Neural cell (in vitro differentiated cells): ENCODE results near the gene ONECUT3. TPM values are rescaled to one million over a fixed set of nuclear protein-coding genes. Genes with fewer than 3 reads are reported as not detected.

Experiments used
- H2AFZ ChIP-seq: fragments of 200-600, 300-800 bp; sonication (generic), shearing (Covaris generic); 2 replicates; pipeline ENCODE4 v1.6.0; 2014; ENCODE audit warnings: low read depth, mild to moderate bottlenecking, antibody characterized with exemption, low read length, moderate library complexity
- H3F3A ChIP-seq: fragments of 200-600 bp; shearing (Covaris generic); 2 replicates; pipeline ENCODE4 v1.6.1; 2016; ENCODE audit warnings: mild to moderate bottlenecking, moderate library complexity, mixed read lengths, antibody characterized with exemption, low read length; ENCODE audit not compliant: insufficient read depth, poor library complexity, severe bottlenecking
- H3K27ac ChIP-seq: fragments of 200-600, 300-800 bp; sonication (generic), shearing (Covaris generic); 2 replicates; pipeline ENCODE4 v1.5.1; 2014; ENCODE audit warnings: mild to moderate bottlenecking, low read length, moderate library complexity
- H3K27me3 ChIP-seq: fragments of 300-800, 200-600 bp; sonication (generic), shearing (Covaris generic); 2 replicates; pipeline ENCODE4 v1.6.0; 2014; ENCODE audit warnings: mild to moderate bottlenecking, low read depth, low read length, moderate library complexity; ENCODE audit not compliant: insufficient read depth
- H3K36me3 ChIP-seq: fragments of 300-800, 200-600 bp; sonication (generic), shearing (Covaris generic); 2 replicates; pipeline ENCODE4 v1.5.1; 2014; ENCODE audit warnings: mild to moderate bottlenecking, antibody characterized with exemption, low read length, moderate library complexity; ENCODE audit not compliant: insufficient read depth
- H3K4me2 ChIP-seq: fragments of 300-800, 200-600 bp; sonication (generic), shearing (Covaris generic); 2 replicates; pipeline ENCODE4 v1.6.0; 2014; ENCODE audit warnings: mild to moderate bottlenecking, low read length
- H3K4me3 ChIP-seq: fragments of 300-800, 200-600 bp; sonication (generic), shearing (Covaris generic); 2 replicates; pipeline ENCODE4 v1.5.1; 2014; ENCODE audit warnings: mild to moderate bottlenecking, low read length, moderate library complexity
- H3K79me2 ChIP-seq: fragments of 200-600 bp; shearing (Covaris generic); replicated peaks from 2 replicates; pipeline ENCODE4 v1.6.0; 2014; ENCODE audit warnings: mild to moderate bottlenecking, low read length, moderate library complexity; ENCODE audit not compliant: insufficient read depth
- H3K9ac ChIP-seq: fragments of 300-800, 200-600 bp; sonication (generic), shearing (Covaris generic); 2 replicates; pipeline ENCODE4 v1.6.1; 2016; ENCODE audit warnings: mild to moderate bottlenecking, low read length, mixed read lengths
- H3K9me2 ChIP-seq: fragments of 200-600 bp; shearing (Covaris generic); 2 replicates; pipeline ENCODE4 v1.6.1; 2016; ENCODE audit warnings: mild to moderate bottlenecking, low read length, mixed read lengths; ENCODE audit not compliant: insufficient read depth
- H3K9me3 ChIP-seq: fragments of 200-600, 300-800 bp; sonication (generic), shearing (Covaris generic); 2 replicates; pipeline ENCODE4 v1.6.1; 2016; ENCODE audit warnings: mild to moderate bottlenecking, mixed run types, low read length, moderate library complexity, mixed read lengths
- H4K20me1 ChIP-seq: fragments of 200-600 bp; shearing (Covaris generic); 2 replicates; pipeline ENCODE4 v1.6.1; 2016; ENCODE audit warnings: mild to moderate bottlenecking, mixed run types; ENCODE audit not compliant: insufficient read depth
- CTCF ChIP-seq: fragments of 450-650 bp; IDR thresholded peaks from 2 replicates; pipeline ENCODE4 v1.5.1; 2014; ENCODE audit warnings: antibody characterized with exemption, mild to moderate bottlenecking, moderate library complexity; ENCODE audit not compliant: poor library complexity, severe bottlenecking
- EP300 ChIP-seq: fragments of 450-650 bp; conservative IDR thresholded peaks from 2 replicates; pipeline ENCODE4 v1.6.1; 2014; ENCODE audit warnings: antibody characterized with exemption, mild to moderate bottlenecking, moderate library complexity; ENCODE audit not compliant: poor library complexity, severe bottlenecking
- EZH2 ChIP-seq: fragments of 200-600, 300-800 bp; shearing (Covaris generic), sonication (generic); IDR thresholded peaks from 2 replicates; pipeline ENCODE4 v1.6.1; 2014; ENCODE audit warnings: antibody characterized with exemption, low read length, borderline replicate concordance, mild to moderate bottlenecking; ENCODE audit not compliant: insufficient read depth, poor library complexity, severe bottlenecking
- MXI1 ChIP-seq: fragments of 450-650 bp; conservative IDR thresholded peaks from 2 replicates; pipeline ENCODE4 v1.6.1; 2014; ENCODE audit warnings: antibody characterized with exemption, mild to moderate bottlenecking; ENCODE audit not compliant: poor library complexity, severe bottlenecking
- POLR2AphosphoS5 ChIP-seq: IDR thresholded peaks from 2 replicates; pipeline ENCODE4 v1.6.1; 2012
- RAD21 ChIP-seq: fragments of 450-650 bp; conservative IDR thresholded peaks from 2 replicates; pipeline ENCODE4 v1.6.1; 2014; ENCODE audit warnings: antibody characterized with exemption, mild to moderate bottlenecking, moderate library complexity
- REST ChIP-seq: IDR thresholded peaks from 2 replicates; pipeline ENCODE4 v1.6.1; 2012; ENCODE audit warnings: borderline replicate concordance
- SMC3 ChIP-seq: fragments of 450-650 bp; conservative IDR thresholded peaks from 2 replicates; pipeline ENCODE4 v1.6.1; 2014; ENCODE audit warnings: antibody characterized with exemption, mild to moderate bottlenecking, moderate library complexity; ENCODE audit not compliant: poor library complexity
- TAF1 ChIP-seq: IDR thresholded peaks from 2 replicates; pipeline ENCODE4 v1.6.1; 2012; ENCODE audit warnings: low read depth
- polyA plus RNA-seq: library from polyadenylated mRNA; depleted of rRNA; stranded (reverse); fragments of >200 nt; gene quantifications from 2 replicates; pipeline ENCODE4 v1.2.3, GENCODE V29; 2014

ONECUT3 gene
- polyA plus RNA-seq, 1 donor from 2014 or later, result 0.45 TPM

- Histone ChIP-seq H3K4me2 (no peak overlapping the region), H3F3A (no peaks in the 10 kb centered on the region), H3K36me3 (no peaks in the 10 kb centered on the region), H3K9me2 (no peaks in the 10 kb centered on the region), H3K79me2 (no peaks in the 10 kb centered on the region), H3K27me3 (no peaks in the 10 kb centered on the region), H4K20me1 (no peaks in the 10 kb centered on the region), H3K9ac (no peak overlapping the region), H3K9me3 (no peaks in the 10 kb centered on the region), H3K27ac (no peak overlapping the region), H2AFZ (no peak overlapping the region), H3K4me3 (no peak overlapping the region)
- TF ChIP-seq POLR2AphosphoS5, result no peak
- TF ChIP-seq TAF1, result no peak
- no peak for TF ChIP-seq EZH2
- no peak for TF ChIP-seq CTCF
- TF ChIP-seq MXI1, result no peak
- TF ChIP-seq RAD21, result no peak
- no peak for TF ChIP-seq EP300
- no peak for TF ChIP-seq SMC3
- TF ChIP-seq REST, result no peak
Measured at GRCh38 chr19:1819341-1820255, 66.3 kb downstream of the ONECUT3 start.

GRCh38 chr19:1822210-1822609 is 68.9 kb downstream of the ONECUT3 start:
- no peaks in the 10 kb centered on the region for H3F3A ChIP-seq
- H3K4me3 ChIP-seq, result no peak overlapping the region
- no peak overlapping the region for H3K4me2 ChIP-seq
- no peaks in the 10 kb centered on the region for H3K9me2 ChIP-seq
- no peaks in the 10 kb centered on the region for H3K36me3 ChIP-seq
- H3K79me2 ChIP-seq, result no peaks in the 10 kb centered on the region
- no peaks in the 10 kb centered on the region for H3K27me3 ChIP-seq
- H2AFZ ChIP-seq, result no peak overlapping the region
- H3K27ac ChIP-seq, result no peak overlapping the region
- TF ChIP-seq EP300 (no peak), TAF1 (no peak), MXI1 (no peak), POLR2AphosphoS5 (no peak), CTCF (no peak), EZH2 (no peak), REST (no peak), RAD21 (no peak)
- no peaks in the 10 kb centered on the region for H3K9me3 ChIP-seq
- H4K20me1 ChIP-seq, result no peaks in the 10 kb centered on the region
- no peak overlapping the region for H3K9ac ChIP-seq
